Fibroblast of pulmonary artery (primary cell): ENCODE measurements around the gene MYL6.

Source experiments
- DNase-seq: peaks from one replicate; pipeline ENCODE4 v3.0.0-alpha.2; 2010; ENCODE audit warnings: low read depth
- H3K4me3 ChIP-seq: replicated peaks from 2 replicates; pipeline ENCODE4 v1.5.1; 2011; ENCODE audit warnings: low read depth, mild to moderate bottlenecking, control low read depth, low read length, moderate library complexity
- TF ChIP-seq, protein P1 (sequence below): IDR thresholded peaks from 2 replicates; pipeline ENCODE4 v1.5.1; 2011; ENCODE audit warnings: mild to moderate bottlenecking, control low read depth, low read length, inconsistent platforms; ENCODE audit errors: missing control alignments

Gene MYL6

DNA sequence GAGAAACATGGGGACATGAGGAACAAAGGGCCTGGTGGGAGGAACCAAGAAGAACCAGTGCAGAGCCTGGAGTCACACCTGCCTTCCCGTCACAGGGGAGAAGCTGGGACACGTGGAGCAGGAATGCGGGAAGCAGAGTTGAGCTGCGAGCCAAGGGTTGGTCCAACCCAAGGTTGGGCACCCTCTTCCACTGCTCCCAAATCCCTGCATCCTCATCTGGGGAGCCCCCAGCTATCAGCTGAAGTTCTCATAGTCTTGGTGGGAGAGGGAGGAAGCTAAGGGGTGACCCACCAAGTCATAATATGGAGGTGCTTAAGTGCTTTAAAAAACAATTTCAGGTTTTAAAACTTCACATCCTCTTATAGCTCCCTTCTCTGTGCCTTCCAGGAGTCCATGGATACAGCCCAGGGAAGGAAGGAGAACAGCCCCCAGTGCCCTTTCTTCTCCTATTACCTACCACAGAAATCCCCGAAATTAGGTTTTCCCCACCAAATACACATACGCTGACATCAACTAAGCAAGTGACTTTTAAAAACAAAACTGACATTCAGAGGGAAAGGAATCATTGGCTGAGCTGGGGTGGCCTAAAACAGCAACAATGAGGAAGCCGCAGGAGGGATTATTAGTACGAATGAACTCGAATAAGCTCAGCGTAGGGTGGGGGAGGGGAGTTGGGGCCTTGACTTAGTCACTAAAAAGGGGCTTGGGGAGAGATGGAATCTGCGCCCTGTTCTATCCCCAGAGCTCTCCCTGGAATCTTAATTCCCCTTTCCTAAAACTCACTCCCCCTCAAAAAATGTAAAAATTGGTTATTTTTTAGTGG lies 4.5 kb downstream of the MYL6 start:
- DNase-seq: peak; percentile 20
- TF ChIP-seq, protein P1, sequence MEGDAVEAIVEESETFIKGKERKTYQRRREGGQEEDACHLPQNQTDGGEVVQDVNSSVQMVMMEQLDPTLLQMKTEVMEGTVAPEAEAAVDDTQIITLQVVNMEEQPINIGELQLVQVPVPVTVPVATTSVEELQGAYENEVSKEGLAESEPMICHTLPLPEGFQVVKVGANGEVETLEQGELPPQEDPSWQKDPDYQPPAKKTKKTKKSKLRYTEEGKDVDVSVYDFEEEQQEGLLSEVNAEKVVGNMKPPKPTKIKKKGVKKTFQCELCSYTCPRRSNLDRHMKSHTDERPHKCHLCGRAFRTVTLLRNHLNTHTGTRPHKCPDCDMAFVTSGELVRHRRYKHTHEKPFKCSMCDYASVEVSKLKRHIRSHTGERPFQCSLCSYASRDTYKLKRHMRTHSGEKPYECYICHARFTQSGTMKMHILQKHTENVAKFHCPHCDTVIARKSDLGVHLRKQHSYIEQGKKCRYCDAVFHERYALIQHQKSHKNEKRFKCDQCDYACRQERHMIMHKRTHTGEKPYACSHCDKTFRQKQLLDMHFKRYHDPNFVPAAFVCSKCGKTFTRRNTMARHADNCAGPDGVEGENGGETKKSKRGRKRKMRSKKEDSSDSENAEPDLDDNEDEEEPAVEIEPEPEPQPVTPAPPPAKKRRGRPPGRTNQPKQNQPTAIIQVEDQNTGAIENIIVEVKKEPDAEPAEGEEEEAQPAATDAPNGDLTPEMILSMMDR: no peak
- H3K4me3 ChIP-seq: no peak overlapping the region

GRCh38 chr12:56163533-56164344 lies 5.6 kb downstream of the MYL6 start:
- no peak overlapping the region for H3K4me3 ChIP-seq
- TF ChIP-seq, protein P1: no peak
- DNase-seq: no peak

DNA sequence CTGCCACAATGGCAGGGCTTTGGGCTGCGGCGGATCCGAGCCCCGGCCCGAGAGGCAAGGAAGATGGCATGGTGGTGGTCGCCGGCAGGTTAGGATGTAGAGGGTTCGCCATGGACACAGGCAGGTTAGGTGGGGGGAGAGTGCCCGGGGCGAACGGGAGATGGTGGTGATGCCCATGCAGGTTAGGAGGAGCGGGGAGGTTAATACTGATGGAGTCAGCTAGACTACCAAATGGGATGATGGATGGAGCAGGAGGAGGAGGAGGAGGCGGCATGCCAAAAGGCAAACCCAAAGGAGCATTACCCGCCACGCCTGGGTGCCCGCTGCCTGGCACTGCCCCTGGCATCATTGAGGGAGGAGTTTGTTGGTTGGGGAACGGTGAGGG lies 6.2 kb downstream of the MYL6 start:
- TF ChIP-seq, protein P1: no peak
- DNase-seq: no peak
- no peak overlapping the region for H3K4me3 ChIP-seq

DNA sequence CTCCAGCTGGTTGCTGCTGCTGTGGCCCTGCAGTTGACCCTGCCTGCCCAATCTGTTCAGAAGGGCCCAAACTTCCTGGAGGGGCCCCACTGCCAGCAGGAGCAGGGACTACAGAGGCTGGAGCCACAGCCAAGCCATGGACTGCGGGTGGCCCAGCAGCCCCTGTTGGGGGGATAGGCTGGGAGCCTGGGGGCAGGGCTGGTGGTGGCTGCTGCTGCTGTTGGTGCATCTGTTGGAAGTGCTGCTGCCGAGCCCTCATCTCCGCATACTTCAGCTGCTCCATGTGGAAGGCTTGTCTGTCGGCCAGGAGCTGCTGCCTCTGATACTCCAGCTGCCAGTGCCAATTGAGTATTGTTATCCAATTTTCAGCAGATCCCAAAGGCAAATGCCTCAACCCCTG lies 7.2 kb downstream of the MYL6 start:
- TF ChIP-seq, protein P1: no peak
- H3K4me3 ChIP-seq: no peak overlapping the region
- DNase-seq: no peak

GRCh38 chr12:56169229-56169759 lies 11.1 kb downstream of the MYL6 start:
- H3K4me3 ChIP-seq: no peak overlapping the region

DNA sequence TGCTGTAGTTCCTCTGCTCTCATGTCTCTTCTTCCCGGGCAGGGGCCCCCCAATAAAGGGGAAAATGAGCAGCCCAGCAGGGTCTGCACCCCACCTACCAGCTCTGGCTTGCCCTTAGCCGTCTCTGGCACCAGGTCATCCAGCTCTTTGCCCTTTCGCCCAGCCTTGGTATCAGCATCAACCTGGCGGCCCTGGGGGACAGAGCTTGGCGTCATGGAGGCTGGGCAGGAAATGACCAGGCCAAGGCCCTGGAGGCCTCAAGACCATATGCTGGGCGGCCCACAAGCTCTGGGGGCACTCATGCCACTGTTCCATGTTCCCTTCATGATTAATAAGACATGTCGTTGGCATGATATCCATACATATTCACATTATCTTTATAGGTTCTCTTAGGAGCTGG lies 14.7 kb downstream of the MYL6 start:
- TF ChIP-seq, protein P1: no peak
- no peak overlapping the region for H3K4me3 ChIP-seq
- DNase-seq: no peak

More at GRCh38 chr12:56169229-56169759, 11.1 kb downstream of the MYL6 start:
- TF ChIP-seq, protein P1: no peak
- DNase-seq: no peak
